Measurements from ENCODE around the gene LMAN1L. TPM values are rescaled to one million over a fixed set of nuclear protein-coding genes. Genes with fewer than 3 reads are reported as not detected.

Gene LMAN1L
- total and polyA plus RNA-seq, 2 experiments from 2014 or later: not detected

DNA sequence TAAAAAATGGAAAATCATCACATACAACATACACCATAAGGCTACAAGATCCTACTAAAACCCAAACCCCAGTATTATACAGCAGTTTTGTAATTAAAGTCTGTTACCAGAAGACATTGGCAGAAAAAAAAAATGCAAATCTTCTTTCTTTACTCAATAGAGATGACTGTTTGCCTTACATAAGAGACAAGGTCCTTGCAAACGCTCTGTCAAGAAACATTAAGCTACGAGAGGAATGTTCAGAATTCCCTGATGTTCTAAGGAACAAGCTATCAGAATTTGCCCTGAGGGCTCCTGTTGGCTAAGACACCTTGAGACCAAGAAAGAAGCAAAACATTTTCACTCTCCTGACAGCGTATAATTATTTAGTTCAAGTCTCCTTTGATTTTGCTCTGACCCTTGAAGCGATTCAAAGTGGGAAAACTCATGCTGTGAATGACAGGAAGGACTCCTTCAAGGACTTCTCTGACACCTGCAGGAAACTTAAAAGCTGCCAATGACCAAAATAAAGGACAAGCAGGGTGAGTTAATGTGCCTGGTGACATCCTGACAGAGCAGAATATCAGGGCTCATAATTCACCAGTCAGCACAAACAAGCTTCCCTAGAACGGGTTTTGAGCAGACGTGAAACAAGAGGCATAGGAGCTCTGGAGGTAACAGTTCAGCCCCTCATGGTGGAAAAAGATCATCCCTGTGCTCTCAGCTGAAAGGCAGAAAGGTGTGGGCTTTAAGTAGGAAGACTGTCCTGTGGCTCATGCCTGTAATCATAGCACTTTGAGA lies 58.0 kb downstream of the LMAN1L start:
- Histone ChIP-seq H3K27ac (peak overlapping the region; percentile 98), H3K36me3 (replicated peaks; ENCODE audit: insufficient read depth, low read depth) (no peaks in the 10 kb centered on the region), H3K4me1 (ENCODE audit: insufficient read depth) (peaks cover 65% of the 10 kb centered on the region), H3K4me2 (peak overlapping the region; percentile 91), H3K79me2 (peaks cover 67% of the 10 kb centered on the region), H3K4me3 (no peak overlapping the region), H3K27me3 (no peaks in the 10 kb centered on the region), H3K9me2 (replicated peaks; ENCODE audit: insufficient read depth) (no peaks in the 10 kb centered on the region), H4K20me1 (ENCODE audit: insufficient read depth, poor library complexity, severe bottlenecking) (peaks cover 43% of the 10 kb centered on the region), H3K9me3 (ENCODE audit: low read depth) (no peaks in the 10 kb centered on the region), H2AFZ (no peak overlapping the region)
- WGBS (ENCODE audit: low lambda C conversion rate, missing lambda C conversion rate): 43% methylated on average over 6 of the region's 6 CpGs
- peak; percentile 49 for DNase-seq (ENCODE audit: low spot score)
- TF ChIP-seq CTCF (IDR thresholded peaks at IDR 0.05; ENCODE audit: poor library complexity) (no peak), EZH2phosphoT487 (IDR thresholded peaks at IDR 0.05; ENCODE audit: low read depth, severe bottlenecking, unreplicated experiment) (no peak), EZH2 (IDR thresholded peaks at IDR 0.05; ENCODE audit: borderline replicate concordance) (no peak)

DNA sequence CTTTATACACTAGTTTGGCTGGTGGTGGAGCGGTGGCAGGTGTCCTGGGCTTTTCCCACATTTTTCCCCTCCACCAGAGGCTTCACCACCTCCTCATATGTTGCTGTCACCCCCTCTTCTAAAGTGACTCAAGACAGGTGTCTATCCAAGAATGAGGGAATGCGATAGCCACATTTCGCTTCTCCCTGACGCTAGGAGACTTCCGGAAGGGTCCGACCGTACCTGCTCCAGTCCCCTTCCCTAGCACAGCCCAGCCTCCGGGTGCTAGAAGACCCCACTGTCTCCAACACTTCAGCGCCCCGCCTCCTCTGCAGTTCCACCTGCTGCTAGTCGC lies 60.0 kb downstream of the LMAN1L start:
- TF ChIP-seq EZH2phosphoT487 (IDR thresholded peaks at IDR 0.05; ENCODE audit: low read depth, severe bottlenecking, unreplicated experiment): no peak
- no peak for TF ChIP-seq CTCF (IDR thresholded peaks at IDR 0.05; ENCODE audit: poor library complexity)
- TF ChIP-seq EZH2 (IDR thresholded peaks at IDR 0.05; ENCODE audit: borderline replicate concordance): no peak
- Histone ChIP-seq H3K4me2 (peak overlapping the region; percentile 91), H3K9me2 (replicated peaks; ENCODE audit: insufficient read depth) (no peaks in the 10 kb centered on the region), H3K36me3 (replicated peaks; ENCODE audit: insufficient read depth, low read depth) (no peaks in the 10 kb centered on the region), H4K20me1 (ENCODE audit: insufficient read depth, poor library complexity, severe bottlenecking) (peaks cover 32% of the 10 kb centered on the region), H3K4me1 (ENCODE audit: insufficient read depth) (peaks cover 46% of the 10 kb centered on the region), H3K79me2 (peaks cover 48% of the 10 kb centered on the region), H3K4me3 (peak overlapping the region; percentile 84), H3K27me3 (no peaks in the 10 kb centered on the region), H2AFZ (no peak overlapping the region), H3K27ac (peak overlapping the region; percentile 98), H3K9me3 (ENCODE audit: low read depth) (no peaks in the 10 kb centered on the region)
- no peak for DNase-seq (ENCODE audit: low spot score)
- 2% methylated on average over 11 of the region's 11 CpGs for WGBS (ENCODE audit: low lambda C conversion rate, missing lambda C conversion rate)

DNA sequence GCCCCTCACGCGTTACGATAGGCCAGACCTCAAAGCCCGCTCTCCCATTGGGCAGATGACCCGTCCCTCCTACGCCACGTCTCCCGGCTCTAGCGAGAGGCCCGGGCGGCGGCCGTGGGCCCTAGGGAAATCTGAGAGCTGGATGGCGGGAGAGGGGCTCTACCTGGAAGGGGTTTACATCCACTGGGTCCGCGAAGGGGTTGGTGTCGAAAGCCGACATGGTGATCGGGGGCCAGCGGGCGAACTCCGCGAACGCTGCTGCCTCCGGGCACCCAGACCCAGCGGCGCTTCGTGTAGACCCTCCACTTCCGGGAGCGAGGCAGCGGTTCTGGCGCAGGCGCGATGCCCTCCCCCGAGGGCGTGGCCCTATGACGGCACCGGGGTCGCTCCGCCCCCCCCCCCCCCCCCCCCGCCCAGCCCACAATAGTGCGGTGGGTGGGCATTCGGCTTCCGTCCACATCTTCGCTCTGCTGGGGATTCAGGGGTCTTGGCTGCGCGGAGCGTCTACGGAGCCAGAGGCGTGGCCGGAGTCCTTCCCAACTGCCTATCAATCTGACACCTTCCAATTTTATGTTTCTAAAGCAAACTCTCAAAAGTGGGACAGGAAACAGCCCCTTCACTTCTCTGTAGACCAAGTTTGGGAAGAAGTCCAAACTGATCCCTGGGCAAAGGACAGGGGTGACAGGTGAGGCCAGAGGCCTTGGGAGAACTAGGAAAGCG lies 60.6 kb downstream of the LMAN1L start, which contains the start of gene SCAMP2:
Gene SCAMP2 (minus strand): TSS at position 330 of the 720 bp plus-strand sequence. CDS start 110 bp downstream, at position 220.
- Histone ChIP-seq H3K4me1 (ENCODE audit: insufficient read depth) (peaks cover 41% of the 10 kb centered on the region), H4K20me1 (ENCODE audit: insufficient read depth, poor library complexity, severe bottlenecking) (peaks cover 27% of the 10 kb centered on the region), H3K4me2 (peak within 1 kb of the TSS; percentile 91), H2AFZ (peak within 1 kb of the TSS; percentile 95), H3K9me3 (ENCODE audit: low read depth) (no peaks in the 10 kb centered on the region), H3K27ac (peak within 1 kb of the TSS; percentile 98), H3K36me3 (replicated peaks; ENCODE audit: insufficient read depth, low read depth) (no peaks in the 10 kb centered on the region), H3K79me2 (peaks cover 43% of the 10 kb centered on the region), H3K27me3 (no peaks in the 10 kb centered on the region), H3K4me3 (peak within 1 kb of the TSS; percentile 84), H3K9me2 (replicated peaks; ENCODE audit: insufficient read depth) (no peaks in the 10 kb centered on the region)
- TF ChIP-seq EZH2 (IDR thresholded peaks at IDR 0.05; ENCODE audit: borderline replicate concordance) (no peak), CTCF (IDR thresholded peaks at IDR 0.05; ENCODE audit: poor library complexity) (no peak), EZH2phosphoT487 (IDR thresholded peaks at IDR 0.05; ENCODE audit: low read depth, severe bottlenecking, unreplicated experiment) (no peak)
- 2% methylated on average over 29 of the region's 52 CpGs for WGBS (ENCODE audit: low lambda C conversion rate, missing lambda C conversion rate)
- peak; percentile 96 for DNase-seq (ENCODE audit: low spot score)
